GM23248 (cell line): Measurements from ENCODE around the gene IDH3B. TPM values are rescaled to one million over a fixed set of nuclear protein-coding genes. Genes with fewer than 3 reads are reported as not detected.

ENCODE experiments used
- DNase-seq: peaks from one replicate; pipeline ENCODE4 v3.0.0-alpha.2; 2015
- H2AFZ ChIP-seq: fragments of 200-600 bp; sonication (generic); 2 replicates; pipeline ENCODE4 v1.6.1; 2016; ENCODE audit warnings: antibody characterized with exemption
- H3F3A ChIP-seq: fragments of 200-600 bp; sonication (generic); 2 replicates; pipeline ENCODE4 v1.6.1; 2016; ENCODE audit warnings: mild to moderate bottlenecking, antibody characterized with exemption, mixed run types; ENCODE audit not compliant: insufficient read depth
- H3K27ac ChIP-seq: fragments of 200-600 bp; sonication (generic); 2 replicates; pipeline ENCODE4 v1.5.1; 2016; ENCODE audit warnings: mild to moderate bottlenecking
- H3K27me3 ChIP-seq: fragments of 200-600 bp; sonication (generic); replicated peaks from 2 replicates; pipeline ENCODE4 v1.6.1; 2016; ENCODE audit warnings: mild to moderate bottlenecking; ENCODE audit not compliant: insufficient read depth
- H3K36me3 ChIP-seq: fragments of 200-600 bp; sonication (generic); 2 replicates; pipeline ENCODE4 v1.6.1; 2016; ENCODE audit warnings: low read depth, mild to moderate bottlenecking
- H3K4me1 ChIP-seq: fragments of 200-600 bp; sonication (generic); 2 replicates; pipeline ENCODE4 v1.6.1; 2016; ENCODE audit warnings: mild to moderate bottlenecking; ENCODE audit not compliant: insufficient read depth
- H3K4me2 ChIP-seq: fragments of 200-600 bp; sonication (generic); one replicate; pipeline ENCODE4 v1.6.1; 2016; ENCODE audit warnings: mild to moderate bottlenecking; ENCODE audit not compliant: unreplicated experiment
- H3K4me3 ChIP-seq: fragments of 200-600 bp; sonication (generic); 2 replicates; pipeline ENCODE4 v1.5.1; 2016; ENCODE audit warnings: mild to moderate bottlenecking
- H3K79me2 ChIP-seq: fragments of 200-600 bp; sonication (generic); 2 replicates; pipeline ENCODE4 v1.6.1; 2016; ENCODE audit warnings: mild to moderate bottlenecking; ENCODE audit not compliant: insufficient read depth
- H3K9ac ChIP-seq: fragments of 200-600 bp; sonication (generic); 2 replicates; pipeline ENCODE4 v1.6.1; 2016; ENCODE audit warnings: mild to moderate bottlenecking
- H3K9me2 ChIP-seq: fragments of 200-600 bp; sonication (generic); 2 replicates; pipeline ENCODE4 v1.6.1; 2016; ENCODE audit warnings: mixed run types, mild to moderate bottlenecking, moderate library complexity; ENCODE audit not compliant: insufficient read depth
- H3K9me3 ChIP-seq: fragments of 200-600 bp; sonication (generic); one replicate; pipeline ENCODE4 v1.6.1; 2017; ENCODE audit warnings: low read depth
- H4K20me1 ChIP-seq: fragments of 200-600 bp; sonication (generic); 2 replicates; pipeline ENCODE4 v1.6.0; 2016; ENCODE audit not compliant: insufficient read depth
- EZH2 ChIP-seq: fragments of 200-600 bp; sonication (generic); IDR thresholded peaks from 2 replicates; pipeline ENCODE4 v1.6.1; 2018; ENCODE audit warnings: antibody characterized with exemption, mild to moderate bottlenecking; ENCODE audit not compliant: insufficient read depth, poor library complexity, severe bottlenecking
- EZH2phosphoT487 ChIP-seq: fragments of 200-600 bp; sonication (generic); IDR thresholded peaks from 2 replicates; pipeline ENCODE4 v1.6.1; 2018; ENCODE audit warnings: antibody characterized with exemption, moderate library complexity, mild to moderate bottlenecking, low read depth; ENCODE audit not compliant: insufficient read depth
- WGBS, 2 experiments: methylation state at CpG; one replicate each; pipeline ENCODE4 v1.1.6; 2015 to 2017; ENCODE audit warnings: low lambda C conversion rate in 2 of 2, low coverage in 1 of 2; ENCODE audit errors: missing lambda C conversion rate in 2 of 2; 5-methylcytosine and 5-hydroxymethylcytosine counted together
- in situ Hi-C: fragments of 300-500 bp; cut with MboI; formaldehyde crosslinking; loops from 2 replicates; pipeline ENCODE4 v1.15.0; 2020
- polyA plus RNA-seq: library from polyadenylated mRNA; unstranded; fragments of >200 nt; fragmentation: Nextera tagmentation; extraction: Ambion mirVana; gene quantifications from 2 replicates; pipeline ENCODE4 v1.2.1, GENCODE V29; 2016
- total RNA-seq: library from RNA; depleted of rRNA; stranded (reverse); fragments of >200 nt; shearing (Covaris generic); gene quantifications from 2 replicates; pipeline ENCODE4 v1.2.3, GENCODE V29; 2014

Gene IDH3B
- total and polyA plus RNA-seq, 2 experiments from 2014 or later = 76.3 to 79.5 TPM

DNA sequence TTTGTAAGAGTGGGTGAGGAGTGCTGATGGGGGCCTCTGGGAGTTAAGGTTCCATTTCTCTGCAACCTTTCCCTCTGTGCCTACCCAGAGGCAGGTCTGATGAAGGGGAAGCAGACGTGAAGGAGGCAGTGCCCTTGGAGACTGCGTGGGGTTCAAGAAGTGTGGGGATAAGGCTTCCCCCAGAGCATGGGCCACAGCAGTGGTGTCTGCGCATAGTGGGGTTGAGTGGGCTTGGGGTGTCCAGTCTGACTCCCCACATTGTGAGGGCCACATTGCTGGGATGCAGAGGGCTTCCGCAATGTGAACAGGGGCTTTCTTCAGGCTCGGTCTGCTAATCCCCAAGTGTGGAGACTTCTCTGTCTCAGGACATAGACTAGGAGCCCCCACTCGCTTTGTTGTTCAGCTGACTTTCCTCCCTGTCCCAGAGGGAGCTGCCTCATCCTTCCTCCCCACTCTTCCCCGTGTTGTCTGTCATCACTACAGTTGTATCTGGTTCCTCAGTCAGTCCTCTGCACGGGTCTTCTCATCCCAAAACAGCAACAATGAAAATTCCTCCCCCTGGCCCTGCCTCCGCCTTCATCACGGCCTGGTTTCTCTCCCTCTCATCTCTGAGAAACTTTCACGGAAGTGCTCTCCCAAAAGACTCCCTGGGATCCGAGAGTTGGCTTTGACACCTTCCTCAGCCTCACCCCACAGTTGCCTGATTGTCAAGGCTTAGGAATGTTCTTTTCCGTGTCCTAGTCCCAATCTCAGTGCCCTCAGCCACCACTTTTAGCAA lies 31.4 kb upstream of the IDH3B start:
- no peaks in the 10 kb centered on the region for H3F3A ChIP-seq
- H3K4me1 ChIP-seq = no peaks in the 10 kb centered on the region
- TF ChIP-seq EZH2phosphoT487 (no peak), EZH2 (no peak)
- H3K4me2 ChIP-seq = no peak overlapping the region
- H3K9me2 ChIP-seq = no peaks in the 10 kb centered on the region
- H3K9me3 ChIP-seq = no peaks in the 10 kb centered on the region
- H3K9ac ChIP-seq = no peak overlapping the region
- in situ Hi-C loops = no loop called here
- no peak for DNase-seq
- H4K20me1 ChIP-seq = no peaks in the 10 kb centered on the region
- peaks cover 52% of the 10 kb centered on the region for H3K27me3 ChIP-seq
- no peaks in the 10 kb centered on the region for H3K79me2 ChIP-seq
- 75 to 79% methylated on average over 13 of the region's 13 CpGs for WGBS, 2 experiments
- H3K4me3 ChIP-seq = no peak overlapping the region
- H2AFZ ChIP-seq = no peak overlapping the region
- no peak overlapping the region for H3K27ac ChIP-seq
- H3K36me3 ChIP-seq = no peaks in the 10 kb centered on the region

DNA sequence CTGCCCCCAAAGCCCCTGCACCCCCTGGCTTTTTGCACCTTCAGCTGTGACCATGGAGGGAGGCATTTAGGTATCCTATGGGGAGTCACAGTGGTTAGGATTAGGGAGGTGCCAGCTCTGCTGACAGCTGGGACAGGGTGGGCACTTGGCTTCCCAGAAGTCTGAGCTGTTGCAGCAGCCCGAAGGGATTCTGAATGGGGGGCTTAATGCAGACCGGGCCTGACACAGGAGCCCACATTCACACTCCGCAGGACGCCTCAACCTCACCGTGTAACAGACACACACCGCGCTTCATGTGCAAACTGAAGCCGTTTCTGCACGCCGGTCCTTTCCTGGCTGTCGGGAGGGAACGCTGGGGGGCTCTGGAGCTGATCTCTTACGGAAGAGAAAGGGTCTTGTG lies 30.5 kb upstream of the IDH3B start:
- H3K9me2 ChIP-seq = no peaks in the 10 kb centered on the region
- H3K27me3 ChIP-seq = peaks cover 44% of the 10 kb centered on the region
- no peak overlapping the region for H3K9ac ChIP-seq
- in situ Hi-C loops = no loop called here
- no peak overlapping the region for H2AFZ ChIP-seq
- no peak for TF ChIP-seq EZH2
- no peak for TF ChIP-seq EZH2phosphoT487
- no peak for DNase-seq
- no peaks in the 10 kb centered on the region for H3K79me2 ChIP-seq
- H3K4me3 ChIP-seq = no peak overlapping the region
- no peak overlapping the region for H3K4me2 ChIP-seq
- no peaks in the 10 kb centered on the region for H3F3A ChIP-seq
- no peak overlapping the region for H3K27ac ChIP-seq
- no peaks in the 10 kb centered on the region for H3K36me3 ChIP-seq
- WGBS, 2 experiments = 83% methylated on average over 13 of the region's 13 CpGs
- H3K9me3 ChIP-seq = no peaks in the 10 kb centered on the region
- no peaks in the 10 kb centered on the region for H4K20me1 ChIP-seq
- no peaks in the 10 kb centered on the region for H3K4me1 ChIP-seq

DNA sequence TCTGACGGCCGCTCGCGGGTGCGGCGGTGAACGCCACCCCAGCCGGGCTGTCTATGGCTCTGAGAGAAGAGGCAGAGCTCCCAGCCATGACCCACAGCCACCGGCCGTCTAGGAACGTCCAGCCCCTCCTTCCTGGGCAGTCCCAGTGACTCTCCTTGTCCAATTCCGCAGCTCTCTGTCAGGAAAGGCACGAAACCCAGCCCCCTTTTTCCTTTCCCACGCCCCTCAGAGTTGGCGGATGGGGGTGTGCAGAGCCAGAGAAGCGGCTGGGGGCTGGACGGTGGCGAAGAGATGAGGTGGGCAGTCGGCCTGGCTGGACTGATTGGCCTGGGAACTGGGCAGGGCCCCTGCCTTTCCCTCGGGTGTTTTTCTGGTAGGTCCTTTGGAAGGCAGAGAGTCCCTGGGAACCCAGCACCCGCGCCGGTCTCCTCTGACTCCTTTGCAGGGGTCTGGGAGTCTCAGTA lies 30.0 kb upstream of the IDH3B start:
- WGBS, 2 experiments = 64% methylated on average over 15 of the region's 23 CpGs

DNA sequence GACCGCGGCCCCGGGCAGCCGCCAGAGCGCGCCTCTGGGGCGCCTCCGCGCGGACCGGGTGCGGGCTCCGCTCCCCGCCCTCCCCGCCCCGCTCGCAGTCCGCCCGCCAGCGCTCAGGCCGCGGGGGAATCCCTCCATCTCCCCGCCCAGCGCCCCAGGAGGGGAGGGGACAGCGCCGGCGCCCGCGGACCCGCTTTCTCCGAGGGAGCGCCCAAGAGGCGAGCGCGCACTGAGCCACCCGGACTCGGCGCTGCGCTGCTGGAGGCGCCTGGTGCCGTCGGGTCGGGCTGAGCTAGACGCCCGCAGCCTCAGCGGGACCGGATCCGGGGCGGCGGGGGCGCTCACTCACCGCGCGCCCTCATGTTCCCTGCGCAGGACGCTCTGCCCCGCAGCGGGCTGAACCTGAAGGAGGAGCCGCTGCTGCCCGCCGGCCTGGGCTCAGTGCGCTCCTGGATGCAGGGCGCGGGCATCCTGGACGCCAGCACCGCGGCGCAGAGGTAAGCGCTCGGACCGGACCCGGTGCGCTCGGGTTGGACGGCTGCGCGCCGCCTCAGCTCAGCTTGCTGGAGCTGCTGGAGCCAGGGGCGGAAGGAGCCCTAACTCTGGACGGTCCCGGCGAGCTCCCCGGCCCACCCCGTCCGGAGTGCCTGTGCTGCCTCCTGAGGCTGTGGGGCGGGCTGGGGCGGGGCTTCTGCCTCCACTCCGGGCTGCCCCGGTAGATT lies 29.4 kb upstream of the IDH3B start:
- in situ Hi-C loops = no loop called here
- no peak overlapping the region for H3K27ac ChIP-seq
- peak; percentile 15 for DNase-seq
- no peak overlapping the region for H3K4me3 ChIP-seq
- H3K9ac ChIP-seq = no peak overlapping the region
- H3K4me1 ChIP-seq = no peaks in the 10 kb centered on the region
- H4K20me1 ChIP-seq = no peaks in the 10 kb centered on the region
- H3K4me2 ChIP-seq = no peak overlapping the region
- 9% methylated on average over 31 to 47 of the region's 89 CpGs for WGBS, 2 experiments
- no peaks in the 10 kb centered on the region for H3K9me2 ChIP-seq
- H3K9me3 ChIP-seq = no peaks in the 10 kb centered on the region
- peaks cover 40% of the 10 kb centered on the region for H3K27me3 ChIP-seq
- no peaks in the 10 kb centered on the region for H3K79me2 ChIP-seq
- TF ChIP-seq EZH2phosphoT487 = 0 out of 2 replicates have a peak, but pooled peaks have one; percentile 29
- peak; percentile 35 for TF ChIP-seq EZH2
- H3K36me3 ChIP-seq = no peaks in the 10 kb centered on the region
- no peaks in the 10 kb centered on the region for H3F3A ChIP-seq
- H2AFZ ChIP-seq = no peak overlapping the region

More for the DNA sequence above, 30.0 kb upstream of the IDH3B start:
- Histone ChIP-seq H3K79me2 (no peaks in the 10 kb centered on the region), H2AFZ (no peak overlapping the region), H3K4me2 (no peak overlapping the region), H3F3A (no peaks in the 10 kb centered on the region), H4K20me1 (no peaks in the 10 kb centered on the region), H3K9me2 (no peaks in the 10 kb centered on the region), H3K27ac (no peak overlapping the region), H3K27me3 (peaks cover 40% of the 10 kb centered on the region), H3K9ac (no peak overlapping the region), H3K4me1 (no peaks in the 10 kb centered on the region), H3K4me3 (no peak overlapping the region), H3K36me3 (no peaks in the 10 kb centered on the region), H3K9me3 (no peaks in the 10 kb centered on the region)
- DNase-seq = no peak
- no peak for TF ChIP-seq EZH2
- no peak for TF ChIP-seq EZH2phosphoT487
- in situ Hi-C loops = no loop called here
